Activated CD8-positive, alpha-beta memory T cell treated with anti-CD3 and anti-CD28 coated beads for 4 hours (primary cell): ENCODE data around the gene PLCB1.
"Not testable (repeated sequence)": the region's sequence is repeated elsewhere in the genome, so short reads cannot be mapped to it uniquely, and the experiment has no call there.

Experiments
- DNase-seq, 2 donors: peaks; one replicate each; pipeline ENCODE4 v3.0.0-alpha.2; 2020; ENCODE audit warnings: low read depth in 2 of 2

PLCB1 gene

GRCh38 chr20:8602389-8603116 is 470.5 kb downstream of the PLCB1 start:
- DNase-seq: no peak

DNA sequence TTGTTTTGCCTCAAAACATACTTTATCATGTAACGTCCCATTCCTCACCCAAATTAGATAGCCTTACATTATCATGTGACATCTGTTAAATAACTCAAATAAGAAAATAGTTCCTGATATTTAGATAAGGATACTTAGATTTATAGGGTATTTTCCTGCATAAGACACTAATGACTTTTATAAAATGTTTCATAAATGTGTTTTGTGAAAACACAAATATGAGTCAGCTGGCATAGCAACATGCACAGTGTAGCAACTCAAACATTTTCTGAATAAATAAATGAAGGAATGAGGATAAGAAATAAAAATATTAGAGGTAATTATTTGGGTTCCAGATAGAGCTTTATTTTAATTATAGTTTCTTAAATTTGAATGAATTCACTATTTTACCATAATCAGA is 476.4 kb downstream of the PLCB1 start:
- DNase-seq: no peak

GRCh38 chr20:8616792-8617191 is 484.7 kb downstream of the PLCB1 start:
- DNase-seq: no peak

DNA sequence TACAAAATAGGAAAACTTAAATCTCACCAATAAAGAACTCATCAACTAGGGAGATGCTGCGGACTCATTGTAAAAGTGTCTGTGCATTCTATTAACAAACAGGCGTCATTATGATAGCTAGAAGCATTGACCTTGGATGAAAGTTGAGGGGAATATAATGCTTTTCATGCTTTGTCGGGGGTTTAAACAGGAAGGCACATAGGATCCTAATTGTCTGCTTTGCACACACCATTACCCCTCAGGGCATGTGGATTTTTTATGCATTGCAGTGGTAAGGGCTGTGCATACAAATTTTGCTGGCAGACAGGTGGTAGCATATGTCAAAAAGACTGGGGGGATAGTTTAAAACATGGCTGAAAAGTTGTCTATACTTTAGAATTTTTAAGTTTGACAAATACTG is 488.9 kb downstream of the PLCB1 start:
- no peak for DNase-seq

GRCh38 chr20:8624046-8624445 is 492.0 kb downstream of the PLCB1 start:
- no peak for DNase-seq

DNA sequence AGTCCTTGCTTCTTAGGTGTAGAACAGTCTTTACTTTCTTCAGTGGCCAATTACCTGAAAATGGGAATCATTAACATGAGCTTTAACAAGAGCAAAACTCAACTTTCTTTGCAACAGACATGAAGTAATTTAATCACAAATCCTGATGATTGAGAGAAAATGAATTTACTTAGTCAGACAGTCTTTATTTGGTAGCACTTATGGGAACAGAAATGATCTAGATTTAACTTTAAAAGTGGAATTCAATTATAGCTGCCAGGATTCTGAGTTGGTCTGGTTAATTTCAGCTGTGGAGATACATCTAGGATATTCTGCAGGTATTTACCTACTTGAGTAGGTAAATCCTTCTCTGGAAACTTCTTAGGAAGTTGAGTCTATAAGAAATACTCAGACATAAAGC is 492.6 kb downstream of the PLCB1 start:
- no peak for DNase-seq

DNA sequence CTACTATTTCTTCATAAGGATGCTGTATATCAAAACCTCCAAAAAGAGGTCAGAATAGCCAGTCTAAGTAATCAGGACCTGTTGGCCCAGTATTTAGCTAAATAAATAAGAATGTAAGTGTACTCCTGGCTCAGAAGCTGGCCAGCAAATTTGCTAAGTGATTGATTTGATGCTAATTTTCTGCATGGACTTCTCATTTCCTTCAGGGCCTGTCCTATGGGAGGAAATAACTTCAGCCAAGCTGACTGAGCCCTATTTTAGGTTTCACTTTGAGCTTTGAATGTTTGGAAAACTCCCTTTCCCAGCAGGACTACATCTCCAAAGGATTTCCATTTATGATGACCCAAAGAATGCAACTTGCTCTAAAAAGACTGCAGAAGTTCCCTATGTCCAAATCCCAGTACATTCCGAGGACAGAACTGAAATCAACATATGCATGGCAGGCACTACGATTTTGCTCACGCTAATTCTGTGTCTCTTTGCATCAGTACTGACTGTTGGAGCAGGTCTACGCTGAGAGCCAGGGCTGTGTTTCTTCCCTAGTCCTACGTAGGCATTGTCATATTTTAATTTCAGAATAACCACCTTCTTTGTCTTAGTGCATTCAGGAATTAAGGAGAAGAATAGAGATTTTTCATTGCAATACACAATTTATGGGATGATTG is 495.4 kb downstream of the PLCB1 start:
- no peak for DNase-seq

DNA sequence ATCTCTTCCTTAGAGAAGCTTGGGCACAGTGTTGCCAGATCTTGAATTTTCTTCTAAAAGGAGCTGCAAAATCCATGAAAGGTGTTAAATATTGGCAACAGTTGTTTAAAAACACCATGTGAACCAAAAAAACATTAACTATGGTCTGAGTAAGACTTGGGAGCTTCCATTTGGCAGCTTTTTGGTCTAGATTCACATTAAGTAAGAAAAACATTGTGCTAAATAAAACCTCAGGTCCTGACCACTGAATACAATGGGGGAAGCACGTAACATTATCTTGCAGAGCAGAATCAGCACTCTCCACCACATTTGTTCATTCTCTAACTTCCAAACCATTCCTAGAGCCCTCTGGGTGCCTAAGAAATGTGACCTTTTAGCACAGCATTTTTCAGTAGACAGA is 499.2 kb downstream of the PLCB1 start:
- DNase-seq: no peak

DNA sequence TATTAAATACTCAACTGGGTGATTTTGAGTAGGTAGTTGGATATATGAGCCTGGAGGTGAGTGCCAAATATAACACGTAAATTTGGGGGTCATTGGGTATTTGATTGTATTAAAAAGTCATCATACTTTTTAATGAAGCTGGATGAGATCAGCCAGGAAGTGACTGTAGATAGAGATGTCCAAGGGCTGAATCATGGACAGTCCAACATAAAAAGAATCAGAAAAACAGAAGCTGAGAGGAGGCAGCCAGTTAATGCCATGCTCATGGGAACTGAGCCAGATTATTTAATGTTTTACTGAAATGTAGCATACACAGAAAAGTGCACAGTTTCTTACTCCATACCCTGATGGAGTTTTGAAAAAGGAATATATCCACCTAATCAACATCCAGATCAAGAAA is 501.3 kb downstream of the PLCB1 start:
- DNase-seq: no peak

- DNase-seq: no peak
These were observed 503.0 kb downstream of the PLCB1 start for GRCh38 chr20:8635048-8635572.

- no peak for DNase-seq
These were observed 503.8 kb downstream of the PLCB1 start for GRCh38 chr20:8635837-8636236.

DNA sequence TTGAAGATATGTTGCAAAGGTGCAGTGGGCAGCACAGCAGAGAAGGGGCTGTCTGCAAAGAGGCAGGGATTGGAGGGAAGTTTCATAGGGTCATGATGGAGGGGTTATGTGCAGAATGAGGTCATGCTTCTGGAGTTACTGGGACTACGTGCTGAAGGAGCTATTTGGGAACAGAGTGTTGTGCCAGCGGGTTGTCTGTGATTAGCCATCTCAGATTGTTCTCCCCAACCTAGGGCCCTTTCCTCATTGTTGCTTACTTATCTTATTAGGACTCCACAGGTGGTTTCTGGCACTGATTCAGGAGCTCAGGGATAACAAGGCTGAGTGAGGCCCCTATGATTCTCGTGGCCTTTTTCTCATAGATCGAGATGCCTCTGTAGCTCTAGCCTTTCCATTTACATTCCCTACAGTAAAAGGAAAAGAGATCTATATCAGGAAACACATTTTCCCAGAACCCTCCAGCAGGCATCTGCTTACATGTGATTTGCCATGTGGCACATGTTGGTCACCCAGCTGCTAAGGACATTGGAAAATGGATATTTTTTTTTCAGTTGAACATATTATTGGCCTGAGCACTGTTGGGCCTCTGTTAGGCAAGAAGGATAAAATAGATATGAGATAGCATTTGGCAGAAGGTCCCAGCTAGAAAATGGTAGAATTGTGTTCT is 507.2 kb downstream of the PLCB1 start:
- no peak for DNase-seq

GRCh38 chr20:8640461-8640860 is 508.4 kb downstream of the PLCB1 start:
- no peak for DNase-seq

GRCh38 chr20:8642247-8642646 is 510.2 kb downstream of the PLCB1 start:
- no peak for DNase-seq

GRCh38 chr20:8644468-8644867 is 512.4 kb downstream of the PLCB1 start:
- not testable (repeated sequence) for DNase-seq

- DNase-seq: no peak
These were observed 513.3 kb downstream of the PLCB1 start for GRCh38 chr20:8645326-8645725.

- DNase-seq: no peak
These were observed 514.0 kb downstream of the PLCB1 start for GRCh38 chr20:8646033-8646441.

DNA sequence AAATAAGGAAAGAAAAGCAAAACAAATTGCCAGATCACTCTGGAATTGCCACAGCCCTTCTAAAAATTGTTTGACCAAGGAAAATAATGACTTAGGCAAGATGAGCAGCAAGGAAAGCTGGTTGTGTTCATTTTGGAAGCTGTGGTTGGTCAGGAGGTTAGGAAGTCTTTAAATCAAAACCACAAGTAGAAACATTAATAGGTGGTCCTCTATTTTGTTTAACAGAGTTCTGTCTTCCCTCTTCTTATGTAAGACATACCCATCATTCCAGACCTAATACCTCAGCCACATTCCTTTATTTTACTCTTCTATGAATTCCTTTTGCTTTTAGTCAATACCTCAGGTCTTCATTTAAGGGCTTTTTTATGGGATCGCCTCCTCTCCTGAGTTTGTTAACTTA is 514.6 kb downstream of the PLCB1 start:
- no peak for DNase-seq

DNA sequence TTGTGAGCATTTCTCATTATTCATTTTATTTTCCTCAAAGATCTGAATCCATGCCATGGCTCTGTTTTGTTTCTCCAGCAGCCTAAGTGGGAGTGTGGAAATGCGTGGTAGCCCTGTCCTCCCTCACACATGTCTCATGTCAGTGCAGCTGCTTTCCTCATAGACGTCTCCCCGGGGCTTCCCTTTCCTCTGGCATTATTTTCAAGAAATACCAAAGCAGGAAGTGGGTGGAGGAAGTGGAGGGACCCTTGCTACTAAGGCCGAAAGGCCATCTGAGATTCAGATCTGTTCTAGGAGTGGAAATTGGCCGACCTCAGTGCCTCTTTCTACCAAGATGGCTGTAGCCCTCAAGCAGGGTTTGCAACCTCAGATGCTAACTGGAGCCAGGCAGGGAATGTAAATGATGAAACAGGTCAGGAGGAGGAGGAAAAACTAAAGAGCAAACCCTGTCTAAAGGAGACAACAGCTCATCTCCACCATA is 515.9 kb downstream of the PLCB1 start:
- no peak for DNase-seq

DNA sequence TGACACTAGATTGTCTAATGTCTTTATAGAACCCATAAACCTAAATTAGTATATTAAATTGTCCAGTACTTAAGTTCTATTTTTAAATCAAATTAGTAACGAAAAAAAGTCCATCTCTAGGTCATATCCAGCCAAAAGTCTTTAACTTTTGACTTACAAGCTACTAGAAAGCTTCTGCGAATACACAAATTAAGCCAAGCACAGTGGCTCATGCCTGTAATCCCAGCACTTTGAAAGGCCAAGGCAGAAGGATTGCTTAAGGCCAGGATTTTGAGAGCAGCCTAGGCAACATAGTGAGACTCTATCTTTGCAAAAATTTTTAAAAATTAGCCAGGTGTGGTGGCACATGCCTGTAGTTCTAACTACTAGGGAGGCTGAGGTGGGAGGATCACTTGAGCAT is 516.4 kb downstream of the PLCB1 start:
- DNase-seq: no peak

- DNase-seq: no peak
These were observed 520.3 kb downstream of the PLCB1 start for GRCh38 chr20:8652396-8652795.

DNA sequence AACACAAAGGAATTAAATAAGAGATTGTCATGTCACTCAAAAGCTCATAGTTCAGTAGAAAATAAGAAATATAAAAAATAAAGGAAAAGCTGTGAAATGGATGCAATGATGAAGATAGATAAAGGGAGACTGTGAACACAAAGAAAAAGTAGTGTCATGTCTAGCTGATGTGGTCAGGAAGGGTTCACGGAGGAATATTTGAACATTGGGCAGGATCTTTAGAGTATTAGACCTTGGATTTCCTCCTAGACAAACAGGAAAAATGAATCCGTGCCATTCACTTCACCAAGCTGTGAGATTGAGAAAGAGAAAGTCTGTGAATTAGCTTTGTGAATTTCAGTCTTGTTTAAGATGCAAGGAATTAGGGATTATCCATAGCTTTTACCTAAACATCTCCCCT is 522.4 kb downstream of the PLCB1 start:
- DNase-seq: no peak

- no peak for DNase-seq
These were observed 524.3 kb downstream of the PLCB1 start for GRCh38 chr20:8656335-8656734.
